DMS53 treated with DMSO at 0.1 percent for 48 hours (cell line): ENCODE measurements around the gene ZNF726.
"Not testable (repeated sequence)": the region's sequence is repeated elsewhere in the genome, so short reads cannot be mapped to it uniquely, and the experiment has no call there.

Experiments used
- DNase-seq: peaks from one replicate; lab custom pipeline; 2025; ENCODE audit not compliant: unreplicated experiment; lab: John Stamatoyannopoulos, UW

ZNF726 gene

DNA sequence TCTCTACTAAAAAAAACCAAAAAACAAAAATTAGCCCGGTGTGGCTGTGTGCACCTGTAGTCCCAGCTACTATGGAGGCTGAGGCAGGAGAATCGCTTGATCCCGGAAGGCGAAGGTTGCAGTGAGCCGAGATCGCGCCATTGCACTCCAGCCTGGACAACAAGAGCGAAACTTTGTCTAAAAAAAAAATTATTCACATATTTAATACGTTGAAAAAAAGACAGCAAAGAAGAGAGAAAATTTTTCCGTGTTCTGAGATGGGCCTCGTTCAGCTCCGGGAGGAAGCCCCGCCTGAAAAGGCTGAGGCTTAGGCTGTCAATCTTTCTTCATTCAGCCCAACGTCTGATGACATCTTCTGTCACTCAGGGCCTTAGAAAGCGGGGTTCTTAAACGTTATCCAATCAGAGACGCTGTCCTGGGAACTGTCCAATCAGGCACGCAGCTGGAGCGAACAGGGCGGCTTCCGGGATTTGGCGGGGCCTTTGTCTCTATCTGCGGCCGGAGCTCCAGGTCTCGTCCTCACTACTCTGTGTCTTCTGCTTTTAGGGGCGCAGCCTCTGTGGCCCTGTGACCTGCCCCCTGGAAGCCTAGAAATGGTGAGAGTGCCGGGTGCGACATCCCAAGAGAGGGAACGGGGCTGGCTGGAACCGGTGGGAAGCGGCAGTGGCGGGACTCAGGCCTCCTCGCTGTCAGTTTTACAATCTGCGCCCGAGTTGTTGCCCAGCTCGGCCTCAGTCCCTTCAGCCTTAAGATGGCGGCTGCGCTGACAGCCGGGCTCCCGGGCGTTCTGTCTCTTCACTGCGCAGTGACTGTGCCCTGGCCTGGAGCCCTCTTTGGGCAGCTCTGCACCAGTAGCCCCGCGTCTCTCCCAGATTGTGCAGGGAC, at the start of gene ZNF726:
Gene ZNF726, plus strand, starts transcription at position 485 of the 885 bp plus-strand sequence. Its CDS starts 109 bp downstream, at position 594.
- peak; percentile 81 for DNase-seq

DNA sequence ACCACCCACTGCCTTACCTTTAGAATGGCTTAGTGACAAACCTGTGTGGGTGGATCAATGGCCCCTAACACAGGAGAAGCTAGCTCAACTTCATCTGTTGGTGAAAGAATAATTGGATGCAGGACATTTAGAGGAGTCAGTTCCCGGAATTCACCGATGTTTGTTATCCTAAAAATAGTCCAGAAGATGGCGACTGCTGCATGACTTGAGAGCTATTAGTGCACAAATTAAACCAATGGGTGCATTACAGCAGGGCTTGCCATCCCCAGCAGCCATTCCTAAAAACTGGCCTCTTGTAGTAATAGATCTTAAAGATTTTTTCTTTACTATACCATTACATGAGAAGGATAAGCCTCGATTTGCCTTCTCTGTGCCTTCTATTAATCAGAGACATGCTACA, 46.8 kb upstream of the ZNF726 start:
- DNase-seq = peak; percentile 1

DNA sequence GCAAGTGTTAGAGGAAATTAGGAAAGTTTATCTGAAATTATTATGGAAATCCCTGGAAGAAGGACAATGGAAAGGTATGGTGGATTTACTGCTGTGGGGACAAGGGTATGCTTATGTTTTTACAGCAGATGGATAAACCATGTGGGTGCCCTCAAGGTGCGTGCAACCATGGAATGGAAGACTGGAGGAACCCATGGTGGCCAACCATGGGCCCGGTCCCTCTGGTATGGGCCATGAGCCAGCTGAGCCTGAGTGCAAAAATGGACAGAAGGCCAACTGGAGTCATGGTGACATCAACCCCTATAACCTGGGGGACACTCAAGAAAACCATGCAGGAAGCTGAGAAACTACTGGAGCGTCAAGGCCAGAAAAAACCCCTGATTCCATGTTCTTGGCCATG, 46.1 kb upstream of the ZNF726 start:
- DNase-seq = no peak

DNA sequence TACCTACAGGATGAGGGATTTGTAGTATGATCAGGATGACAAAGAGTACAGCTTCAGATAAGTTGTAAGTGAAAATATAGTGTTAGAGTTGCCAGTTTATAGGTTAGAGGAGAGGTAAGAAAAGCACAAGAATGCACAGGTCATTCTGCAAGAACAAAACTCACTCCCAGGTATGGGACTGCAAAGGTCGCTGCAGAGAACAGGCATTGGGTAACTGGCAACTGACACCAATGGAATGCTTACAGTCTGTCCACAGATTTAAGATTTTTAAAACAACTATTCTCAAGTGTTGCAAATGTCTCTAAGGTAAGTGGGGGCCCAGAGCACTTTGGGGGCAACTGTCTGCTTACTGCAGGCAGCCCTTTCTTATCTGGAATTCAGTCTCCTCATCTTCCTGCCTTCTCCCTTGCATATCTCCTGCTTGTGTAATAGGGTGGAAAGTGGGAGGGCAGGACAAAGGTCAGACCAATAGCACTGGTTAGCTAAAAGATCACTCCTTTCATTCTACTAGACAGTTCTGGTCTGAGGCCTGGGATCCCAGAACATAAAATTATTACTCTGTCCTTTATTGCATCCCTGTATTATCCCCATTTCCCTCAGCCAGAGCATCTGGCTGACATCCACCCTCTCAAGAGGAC, 42.3 kb upstream of the ZNF726 start:
- DNase-seq = no peak

DNA sequence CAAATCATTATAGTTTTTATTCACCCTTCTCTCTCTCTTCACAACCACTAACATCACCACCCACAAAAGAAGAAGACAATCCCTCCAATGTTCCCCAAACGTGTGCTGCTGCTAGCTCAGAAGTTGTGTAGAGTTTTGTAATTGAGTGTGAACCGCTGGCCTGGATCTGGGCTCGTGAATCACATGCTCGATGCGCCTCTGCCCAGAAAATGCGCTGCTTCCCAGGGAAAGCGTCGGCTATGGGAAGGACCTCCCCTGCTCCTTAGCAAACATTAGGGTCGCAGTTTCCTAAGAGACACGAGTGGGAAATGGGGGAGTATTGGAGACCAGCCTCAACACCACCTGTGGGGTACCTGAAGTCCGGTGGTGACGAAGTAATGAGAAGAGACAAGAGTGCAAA, 38.4 kb upstream of the ZNF726 start:
- no peak for DNase-seq

DNA sequence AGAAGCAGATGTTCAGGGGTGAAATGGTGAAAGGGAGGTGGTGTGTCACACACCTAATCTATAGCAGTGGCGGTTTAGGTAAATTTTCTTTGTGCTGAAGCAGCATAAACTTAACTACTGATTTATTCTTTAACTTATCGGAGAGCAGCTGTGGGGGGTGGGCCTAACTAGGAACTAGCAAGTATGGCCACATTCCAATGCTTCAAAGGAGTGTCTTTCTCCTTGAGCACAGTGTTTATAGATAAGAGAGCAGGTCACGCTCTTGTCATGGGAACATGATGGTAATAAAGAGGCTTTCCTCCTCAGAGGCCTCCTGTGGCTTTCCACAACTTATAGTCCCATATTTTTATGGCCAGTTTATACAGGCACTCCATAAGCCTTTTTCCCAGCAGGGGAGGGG, 37.9 kb upstream of the ZNF726 start:
- not testable (repeated sequence) for DNase-seq

DNA sequence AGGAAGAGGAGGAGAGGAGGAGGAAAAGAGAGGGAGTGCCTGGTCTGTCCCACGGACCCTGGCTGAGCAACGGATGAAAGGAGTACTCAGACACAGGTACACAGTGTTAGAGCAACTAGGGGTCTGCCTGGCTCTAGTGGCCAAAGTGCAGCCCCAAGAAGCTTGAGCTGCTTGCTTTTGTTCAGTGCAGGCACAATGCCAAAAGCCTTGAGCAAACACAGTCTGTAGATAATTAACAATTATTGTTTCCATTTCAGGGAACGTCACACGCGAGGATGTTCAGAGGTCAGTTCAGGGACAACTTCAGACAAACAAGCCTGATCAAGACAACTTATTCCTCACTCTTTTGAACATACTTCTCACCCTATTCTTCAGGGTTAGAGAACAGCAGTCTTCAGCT, 32.2 kb upstream of the ZNF726 start:
- DNase-seq = peak; percentile 84

DNA sequence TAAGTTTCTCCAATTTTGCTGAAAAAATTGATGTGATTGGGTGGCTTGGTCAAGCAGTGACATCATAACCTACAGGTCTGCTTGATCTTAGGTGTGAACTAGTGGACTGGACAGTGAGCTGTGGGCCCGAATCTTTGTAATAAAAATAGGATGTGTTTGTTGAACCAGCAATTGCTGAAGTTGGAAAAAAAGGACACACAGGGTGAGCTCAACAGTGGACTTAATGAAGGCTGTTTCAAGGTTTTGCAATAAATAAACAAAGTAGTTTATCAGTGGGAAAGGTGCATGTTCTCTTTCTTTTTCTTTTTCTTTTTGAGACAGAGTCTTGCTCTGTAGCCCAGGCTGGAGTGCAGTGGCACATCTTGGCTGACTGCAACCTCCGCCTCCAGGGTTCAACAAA, 30.3 kb upstream of the ZNF726 start:
- no peak for DNase-seq

DNA sequence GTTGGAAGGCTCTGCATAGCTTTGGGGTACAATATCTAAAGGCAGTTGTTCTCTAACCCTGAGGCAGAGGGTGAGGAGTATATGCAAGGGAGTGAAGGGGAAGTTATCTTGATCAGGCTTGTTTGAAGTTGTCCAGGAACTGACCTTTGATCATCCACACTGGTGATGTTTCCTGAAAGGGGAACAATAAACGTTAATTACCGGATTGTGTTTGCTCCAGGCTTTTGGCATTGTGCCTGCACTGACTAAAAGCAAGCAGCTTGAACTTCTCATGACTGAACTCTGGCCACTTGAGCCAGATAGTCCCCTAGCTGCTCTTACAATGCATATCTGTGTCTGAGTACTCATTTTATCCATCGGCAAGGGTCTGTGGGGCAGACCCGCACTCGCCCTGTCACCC, 27.0 kb upstream of the ZNF726 start:
- peak; percentile 66 for DNase-seq

DNA sequence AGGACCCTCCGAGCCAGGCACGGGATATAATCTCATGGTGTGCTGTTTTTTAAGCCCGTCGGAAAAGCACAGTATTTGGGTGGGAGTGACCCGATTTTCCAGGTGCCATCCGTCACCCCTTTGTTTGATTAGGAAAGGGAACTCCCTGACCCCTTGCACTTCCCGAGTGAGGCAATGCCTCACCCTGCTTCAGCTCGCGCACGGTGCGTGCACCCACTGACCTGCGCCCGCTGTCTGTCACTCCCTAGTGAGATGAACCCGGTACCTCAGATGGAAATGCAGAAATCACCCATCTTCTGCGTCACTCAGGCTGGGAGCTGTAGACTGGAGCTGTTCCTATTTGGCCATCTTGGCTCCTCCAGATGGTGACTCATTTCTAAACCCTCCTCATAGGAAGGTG, 18.6 kb upstream of the ZNF726 start:
- not testable (repeated sequence) for DNase-seq

DNA sequence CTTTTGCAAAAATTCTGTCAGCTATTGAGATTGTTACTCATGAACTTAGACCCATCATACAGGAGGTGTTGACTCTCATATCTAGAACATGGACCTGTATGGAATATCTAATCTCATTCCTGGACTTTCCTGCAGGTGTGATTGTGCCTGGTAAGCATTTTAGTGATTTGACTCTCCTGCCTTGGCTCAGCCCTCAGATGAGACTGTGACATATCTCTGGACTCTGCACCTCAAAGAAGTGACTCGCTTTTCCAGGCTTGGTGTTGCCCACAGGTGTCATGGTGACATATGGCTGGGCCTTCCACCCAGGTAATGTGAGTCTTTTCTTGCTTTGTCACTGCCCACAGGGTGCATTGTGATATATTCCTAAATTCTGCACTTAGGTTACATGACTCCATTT, 17.8 kb upstream of the ZNF726 start:
- no peak for DNase-seq

DNA sequence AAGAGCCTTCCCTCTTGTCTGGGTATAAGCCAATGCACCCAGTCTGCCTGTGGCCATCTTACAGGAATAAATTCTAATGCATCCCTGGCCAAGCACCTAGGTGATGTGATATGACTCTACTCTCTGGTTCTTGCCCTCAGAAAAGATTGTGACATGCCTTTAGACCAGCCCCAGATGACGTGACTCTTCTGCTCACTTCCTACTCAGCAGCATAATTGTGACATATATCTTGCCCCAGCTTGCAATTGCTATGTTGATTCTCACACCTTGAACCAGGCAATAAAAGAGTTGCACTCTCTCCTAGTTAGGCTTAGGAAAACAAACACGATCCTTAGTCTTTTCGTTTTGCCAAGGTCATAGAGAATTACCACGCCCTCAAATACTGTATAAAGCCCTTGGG, 13.3 kb upstream of the ZNF726 start:
- no peak for DNase-seq

DNA sequence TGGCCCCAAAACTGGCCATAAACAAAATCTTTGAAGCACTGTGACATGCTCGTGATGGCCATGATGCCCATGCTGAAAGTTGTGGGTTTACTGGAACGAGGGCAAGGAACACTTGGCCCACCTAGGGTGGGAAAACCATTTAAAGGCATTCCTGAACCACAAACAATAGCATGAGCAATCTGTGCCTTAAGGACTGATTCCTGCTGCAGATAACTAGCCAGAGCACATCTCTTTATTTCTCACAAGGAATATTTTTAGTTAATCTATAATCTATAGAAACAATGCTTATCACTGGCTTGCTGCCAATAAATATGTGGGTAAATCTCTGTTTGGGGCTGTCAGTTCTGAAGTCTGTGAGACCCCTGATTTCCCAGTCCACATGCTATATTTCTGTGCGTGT, 10.3 kb upstream of the ZNF726 start:
- DNase-seq = no peak

DNA sequence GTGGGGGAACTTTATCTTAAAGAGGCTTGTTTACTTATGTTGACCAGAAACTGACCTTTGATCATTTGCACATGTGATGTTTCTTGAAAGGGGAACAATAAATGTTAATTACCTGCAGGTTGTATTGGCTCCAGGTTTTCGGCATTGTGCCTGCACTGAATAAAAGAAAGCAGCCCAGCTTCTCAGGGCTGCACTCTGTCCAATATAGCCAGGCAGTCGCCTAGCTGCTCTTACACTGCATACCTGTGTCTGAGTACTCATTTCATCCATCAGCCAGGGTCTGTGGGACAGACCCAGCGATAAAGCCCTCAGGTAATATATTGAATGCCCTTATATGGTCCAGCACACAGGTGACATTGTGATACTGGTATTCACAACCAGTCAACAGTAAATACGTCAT, 8.9 kb upstream of the ZNF726 start:
- DNase-seq = no peak

DNA sequence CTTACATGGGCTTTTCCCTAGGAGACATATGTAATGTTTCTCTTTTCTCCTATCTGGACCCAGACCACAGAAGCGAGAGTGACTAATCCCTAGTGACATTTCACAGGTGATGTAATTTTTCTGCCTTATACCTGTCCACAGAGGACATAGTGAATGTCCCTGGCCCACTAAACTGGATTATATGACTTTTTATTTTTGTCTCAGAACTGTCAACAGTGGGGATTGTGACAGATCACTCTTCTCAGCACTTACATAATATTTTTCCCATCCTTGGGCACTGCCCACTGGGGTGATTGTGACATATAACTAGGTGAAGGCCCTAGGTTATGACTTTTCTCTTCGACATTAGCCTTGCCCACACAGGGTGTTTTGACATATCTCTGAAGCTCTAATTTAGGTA, 7.9 kb upstream of the ZNF726 start:
- no peak for DNase-seq

DNA sequence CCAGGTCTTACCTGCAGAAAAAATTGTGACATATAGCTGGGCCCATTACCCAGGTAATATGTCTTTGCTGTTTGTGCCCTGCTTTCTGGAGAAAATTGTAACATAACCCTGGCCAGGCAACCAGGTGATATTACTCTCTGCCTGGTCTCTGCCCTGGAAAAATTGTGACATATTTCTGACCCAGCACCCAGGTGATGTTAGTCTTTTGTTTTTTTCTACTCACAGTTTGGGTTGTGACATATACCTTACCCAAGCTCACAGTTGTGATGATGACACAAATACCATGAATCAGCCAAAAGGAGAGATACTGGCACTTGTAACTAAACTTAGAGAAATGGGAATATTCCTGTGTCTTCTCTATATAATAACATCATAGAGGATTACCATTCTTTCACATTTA, 6.5 kb upstream of the ZNF726 start:
- DNase-seq = no peak

DNA sequence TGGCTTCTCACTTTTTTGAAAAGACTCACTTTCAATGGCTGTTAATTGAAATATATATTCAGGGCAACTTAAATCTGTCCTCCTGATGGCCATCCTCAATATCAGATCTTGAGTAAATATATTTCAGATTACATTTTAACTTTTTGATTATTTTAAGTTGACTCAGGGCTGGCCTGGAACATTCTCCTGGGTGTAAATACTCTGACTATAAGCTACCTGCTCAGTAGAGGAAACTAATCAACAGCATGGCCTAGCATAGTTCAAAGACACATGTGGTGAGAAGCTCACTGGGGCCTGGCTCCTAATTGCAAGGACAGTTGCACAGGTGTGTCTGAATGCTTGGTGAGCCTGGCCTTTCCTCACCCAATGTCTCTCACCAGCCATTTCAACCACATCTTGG, 5.5 kb upstream of the ZNF726 start:
- no peak for DNase-seq

DNA sequence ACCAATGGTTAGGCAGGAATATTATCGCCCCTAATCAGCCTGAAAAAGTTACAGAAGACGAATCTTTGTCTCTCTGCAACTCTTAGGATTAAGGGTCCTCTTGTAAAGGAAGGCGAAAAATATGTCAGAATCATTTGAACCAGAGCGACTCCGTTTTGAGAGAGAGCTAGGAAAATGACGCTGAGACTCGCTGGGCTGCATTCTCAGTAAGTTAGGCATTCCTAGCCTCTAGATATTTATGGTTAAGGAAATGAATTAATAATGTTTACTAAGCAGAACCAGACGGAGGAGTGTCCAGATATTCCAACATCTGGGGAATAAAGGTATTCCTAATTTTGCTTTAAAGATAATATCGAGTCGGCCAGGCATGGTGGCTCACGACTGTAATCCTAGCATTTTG, 755 bp upstream of the ZNF726 start:
- DNase-seq = no peak

DNA sequence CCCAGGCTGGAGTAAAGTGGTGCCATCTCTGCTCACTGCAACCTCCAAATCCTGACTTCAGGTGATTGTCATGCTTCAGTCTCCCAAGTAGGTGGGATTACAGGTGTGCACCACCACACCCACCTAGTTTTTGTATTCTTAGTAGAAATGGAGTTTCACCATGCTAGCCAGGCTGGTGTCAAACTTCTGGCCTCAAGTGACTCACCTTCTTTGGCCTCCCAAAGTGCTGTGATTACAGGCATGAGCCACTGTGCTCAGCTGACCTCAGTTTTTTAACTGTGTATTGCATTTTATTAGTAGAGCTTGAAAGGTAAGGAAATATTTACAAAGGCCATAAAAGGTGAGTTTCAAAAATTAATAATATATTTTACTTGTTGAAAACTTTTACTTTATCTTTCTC, 2.3 kb downstream of the ZNF726 start:
- no peak for DNase-seq

DNA sequence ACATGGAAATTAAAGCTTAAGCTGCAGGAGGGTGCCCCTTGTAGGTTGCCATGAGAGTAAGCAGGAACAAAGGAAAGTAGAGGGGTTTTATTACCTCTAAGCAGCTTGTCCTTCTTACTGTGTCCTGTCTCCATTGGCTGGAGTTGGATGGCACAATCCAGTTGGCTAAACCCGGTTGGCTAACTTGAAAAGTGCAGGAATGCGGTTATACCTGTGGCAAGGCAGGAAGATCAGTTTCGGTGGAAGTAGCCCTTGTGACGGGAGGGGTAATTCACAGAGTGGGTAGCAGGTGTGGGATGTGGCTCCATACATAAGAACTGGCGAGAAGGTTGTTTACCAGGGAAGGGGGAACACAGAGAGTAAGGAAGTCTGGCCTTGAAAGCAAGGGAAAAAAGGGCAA, 3.2 kb downstream of the ZNF726 start:
- DNase-seq = peak; percentile 61

DNA sequence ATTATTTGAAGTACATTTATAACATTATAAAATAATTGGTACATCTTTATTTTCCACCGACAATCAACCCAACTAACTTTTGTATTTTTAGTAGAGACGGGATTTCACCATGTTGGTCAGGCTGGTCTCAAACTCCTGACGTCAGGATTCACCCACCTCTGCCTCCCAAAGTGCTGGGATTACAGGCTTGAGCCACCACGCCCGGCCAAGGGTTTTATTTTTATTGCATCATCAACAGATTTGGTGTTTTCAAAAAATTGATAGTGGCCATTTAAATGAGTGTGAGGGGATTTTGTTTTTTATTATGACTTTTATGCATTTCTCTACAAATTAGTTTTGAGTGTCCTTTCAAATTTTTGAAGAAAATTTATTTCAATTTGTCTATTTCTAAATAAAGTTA, 10.6 kb downstream of the ZNF726 start:
- DNase-seq = no peak

DNA sequence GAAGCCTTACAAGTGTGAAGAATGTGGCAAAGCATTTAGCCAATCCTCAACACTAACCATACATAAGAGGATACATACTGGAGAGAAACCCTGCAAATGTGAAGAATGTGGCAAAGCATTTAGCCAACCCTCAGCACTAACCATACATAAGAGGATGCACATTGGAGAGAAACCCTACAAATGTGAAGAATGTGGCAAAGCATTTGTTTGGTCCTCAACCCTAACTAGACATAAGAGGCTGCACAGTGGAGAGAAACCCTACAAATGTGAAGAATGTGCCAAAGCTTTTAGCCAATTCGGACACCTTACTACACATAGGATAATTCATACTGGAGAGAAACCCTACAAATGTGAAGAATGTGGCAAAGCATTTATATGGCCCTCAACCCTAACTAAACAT, 18.2 kb downstream of the ZNF726 start:
- DNase-seq = no peak

DNA sequence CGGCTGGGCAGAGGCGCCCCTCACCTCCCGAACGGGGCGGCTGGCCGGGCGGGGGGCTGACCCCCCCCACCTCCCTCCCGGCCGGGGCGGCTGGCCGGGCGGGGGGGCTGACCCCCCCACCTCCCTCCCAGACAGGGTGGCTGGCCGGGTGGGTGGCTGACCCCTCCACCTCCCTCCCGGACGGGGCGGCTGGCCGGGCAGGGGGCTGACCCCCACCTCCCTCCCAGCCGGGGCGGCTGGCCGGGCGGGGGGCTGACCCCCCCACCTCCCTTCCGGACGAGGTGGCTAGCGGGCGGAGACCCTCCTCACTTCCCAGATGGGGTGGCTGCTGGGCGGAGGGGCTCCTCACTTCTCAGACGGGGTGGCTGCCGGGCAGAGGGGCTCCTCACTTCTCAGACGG, 22.3 kb downstream of the ZNF726 start:
- DNase-seq = not testable (repeated sequence)
